Measurements from ENCODE around the gene PCYT2. TPM values are rescaled to one million over a fixed set of nuclear protein-coding genes. Genes with fewer than 3 reads are reported as not detected.

Gene PCYT2
- total and polyA plus RNA-seq, 9 of the 15 experiments (the other 6 are each of a cell fraction or from before 2014, with no cell fraction given), result 0.92 to 134 (median 82.5) TPM

DNA sequence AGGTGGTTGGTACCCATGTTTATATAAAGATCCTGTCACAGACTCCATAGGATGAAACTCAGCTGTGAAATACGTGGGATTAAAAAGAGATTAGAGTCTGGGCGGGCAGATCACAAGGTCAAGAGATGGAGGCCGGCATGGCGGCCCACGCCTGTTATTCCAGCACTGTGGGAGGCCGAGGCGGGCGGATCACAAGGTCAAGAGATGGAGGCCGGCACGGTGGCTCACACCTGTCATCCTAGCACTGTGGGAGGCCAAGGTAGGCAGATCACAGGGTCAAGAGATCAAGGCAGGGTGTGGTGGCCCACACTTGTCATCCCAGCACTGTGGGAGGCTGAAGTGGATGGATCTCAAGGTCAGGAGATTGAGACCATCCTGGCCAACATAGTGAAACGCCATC, 15.8 kb downstream of the PCYT2 start:
- TF ChIP-seq FOS (IDR thresholded peaks at IDR 0.05; ENCODE audit: extremely low read depth, insufficient read length) (no peak), POLR2G (IDR thresholded peaks at IDR 0.05; ENCODE audit: low read depth, low read length) (0 out of 2 replicates have a peak, but pooled peaks have one; percentile 22), SRSF3 (IDR thresholded peaks at IDR 0.05; ENCODE audit: insufficient read depth, low read length) (no peak)
- TF ChIP-seq, protein P1, sequence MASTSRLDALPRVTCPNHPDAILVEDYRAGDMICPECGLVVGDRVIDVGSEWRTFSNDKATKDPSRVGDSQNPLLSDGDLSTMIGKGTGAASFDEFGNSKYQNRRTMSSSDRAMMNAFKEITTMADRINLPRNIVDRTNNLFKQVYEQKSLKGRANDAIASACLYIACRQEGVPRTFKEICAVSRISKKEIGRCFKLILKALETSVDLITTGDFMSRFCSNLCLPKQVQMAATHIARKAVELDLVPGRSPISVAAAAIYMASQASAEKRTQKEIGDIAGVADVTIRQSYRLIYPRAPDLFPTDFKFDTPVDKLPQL (IDR thresholded peaks at IDR 0.05; ENCODE audit: extremely low read depth, insufficient read length), result no peak
- peaks cover 66% of the 10 kb centered on the region; the same call in 2 of the 3 replicates for H3K36me3 ChIP-seq (ENCODE audit: control insufficient read depth, insufficient read depth, low read length)

DNA sequence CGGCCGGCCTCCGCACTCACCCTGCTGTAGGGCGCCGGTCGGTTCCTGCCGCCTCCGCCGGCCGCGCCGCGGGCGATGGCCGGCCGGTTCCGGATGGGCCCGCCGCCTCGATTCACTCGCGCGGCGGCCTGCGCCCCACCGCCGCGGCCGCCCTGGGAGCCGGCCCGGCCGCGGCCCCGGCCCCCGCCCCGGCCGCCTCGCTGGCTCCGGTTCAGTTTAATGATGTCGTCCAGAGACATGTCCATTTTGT, 20.0 kb downstream of the PCYT2 start:
- Histone ChIP-seq H3K79me2 (ENCODE audit: control insufficient read depth, insufficient read depth, low read length) (peaks cover 77% of the 10 kb centered on the region), H3K4me1 (replicated peaks in 1 of 2; ENCODE audit: control insufficient read depth in 2 of 2, insufficient read depth in 2 of 2, low read length in 2 of 2) (peaks cover 12 to 41% of the 10 kb centered on the region in 2 experiments; a peak in 4 of 5 replicates), H3K9me1 (ENCODE audit: control insufficient read depth, insufficient read depth, low read length) (peaks cover 8% of the 10 kb centered on the region), H3K4me3 (peak overlapping the region; percentile 73), H3K27ac (ENCODE audit: extremely low read depth, low read depth, low read length) (peak overlapping the region; percentile 97), H3K9me3 (replicated peaks; ENCODE audit: control insufficient read depth, insufficient read depth, low read depth, low read length) (no peaks in the 10 kb centered on the region), H3K27me3 (ENCODE audit: control insufficient read depth in 2 of 2, insufficient read depth in 2 of 2, low read length in 2 of 2) (no peaks in the 10 kb centered on the region), H3K4me2 (ENCODE audit: insufficient read depth, low read length) (peak overlapping the region; percentile 91; the same call in 1 of the 2 replicates), H4K20me1 (replicated peaks; ENCODE audit: control insufficient read depth, insufficient read depth, low read length) (no peaks in the 10 kb centered on the region), H2AFZ (ENCODE audit: low read depth, low read length) (no peak overlapping the region), H3K36me3 (ENCODE audit: control insufficient read depth, insufficient read depth, low read length) (peaks cover 71% of the 10 kb centered on the region), H3K9ac (ENCODE audit: insufficient read depth in 1 of 2, low read depth in 2 of 2, low read length in 2 of 2) (peak overlapping the region; percentile 93 to 96; a peak in 3 of 4 replicates)
- intact Hi-C loops (cut with micrococcal nuclease) (no loop called here), in situ Hi-C loops (cut with MboI) (no loop called here)
- TF ChIP-seq MCM7 (IDR thresholded peaks at IDR 0.05) (no peak), C11orf30 (IDR thresholded peaks at IDR 0.05; ENCODE audit: low read depth) (no peak), YY1 (IDR thresholded peaks at IDR 0.05; ENCODE audit: borderline replicate concordance in 1 of 3, control insufficient read depth in 1 of 3, extremely low read depth in 1 of 3, insufficient read depth in 3 of 3, insufficient read length in 1 of 3, insufficient replicate concordance in 2 of 3, low read depth in 1 of 3, low read length in 2 of 3) (peak in 1 of 3 experiments; percentile 94), PHF8 (IDR thresholded peaks at IDR 0.05; ENCODE audit: borderline replicate concordance, low read length) (peak; percentile 38; the same call in 1 of the 2 replicates), NONO (IDR thresholded peaks at IDR 0.05; ENCODE audit: low read depth in 2 of 2, low read length in 1 of 2) (0 out of 4 replicates have a peak, but pooled peaks of 1 of the 2 experiments have one; percentile 50), TCF3 (CRISPR knock-in tag; IDR thresholded peaks at IDR 0.05) (no peak)
- TF ChIP-seq, protein P2, sequence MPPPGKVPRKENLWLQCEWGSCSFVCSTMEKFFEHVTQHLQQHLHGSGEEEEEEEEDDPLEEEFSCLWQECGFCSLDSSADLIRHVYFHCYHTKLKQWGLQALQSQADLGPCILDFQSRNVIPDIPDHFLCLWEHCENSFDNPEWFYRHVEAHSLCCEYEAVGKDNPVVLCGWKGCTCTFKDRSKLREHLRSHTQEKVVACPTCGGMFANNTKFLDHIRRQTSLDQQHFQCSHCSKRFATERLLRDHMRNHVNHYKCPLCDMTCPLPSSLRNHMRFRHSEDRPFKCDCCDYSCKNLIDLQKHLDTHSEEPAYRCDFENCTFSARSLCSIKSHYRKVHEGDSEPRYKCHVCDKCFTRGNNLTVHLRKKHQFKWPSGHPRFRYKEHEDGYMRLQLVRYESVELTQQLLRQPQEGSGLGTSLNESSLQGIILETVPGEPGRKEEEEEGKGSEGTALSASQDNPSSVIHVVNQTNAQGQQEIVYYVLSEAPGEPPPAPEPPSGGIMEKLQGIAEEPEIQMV (tag; conservative IDR thresholded peaks at IDR 0.05; ENCODE audit: low read depth), result no peak
- CTCF ChIA-PET (ENCODE audit: low intra/inter-chr PET ratio), result no interaction called here
- POLR2A ChIA-PET, result interaction anchor here (1.0 to 10.5 kb wide), 6 partner anchors 8 to 188 kb away, joined by 3 to 85 read pairs (median 4); partner anchors contain the start of genes CENPX, LRRC45 and MRPL12
- WGBS (ENCODE audit: insufficient coverage, low coverage, missing lambda C conversion rate), result under 1% methylated on average over 39 of the region's 40 CpGs
- BruUV-seq (replicated peaks), result no TSS peak
- DNase-seq (ENCODE audit: extremely low read depth in 1 of 4, low spot score in 3 of 4), result no peak
- ATAC-seq, result no peak
- no peak for FAIRE-seq

More for the DNA sequence above, 15.8 kb downstream of the PCYT2 start:
- H3K79me2 ChIP-seq (ENCODE audit: control insufficient read depth, insufficient read depth, low read length), result peaks cover 40% of the 10 kb centered on the region
- no peaks in the 10 kb centered on the region for H3K27me3 ChIP-seq (ENCODE audit: control insufficient read depth in 2 of 2, insufficient read depth in 2 of 2, low read length in 2 of 2)
- no peak for DNase-seq (ENCODE audit: extremely low read depth in 1 of 4, low spot score in 3 of 4)
- no peaks in the 10 kb centered on the region for H3K9me3 ChIP-seq (replicated peaks; ENCODE audit: control insufficient read depth, insufficient read depth, low read depth, low read length)
- no peak for ATAC-seq
- H3K4me1 ChIP-seq (replicated peaks in 1 of 2; ENCODE audit: control insufficient read depth in 2 of 2, insufficient read depth in 2 of 2, low read length in 2 of 2), result peaks cover 4 to 39% of the 10 kb centered on the region in 2 experiments; a peak in 4 of 5 replicates
- in situ Hi-C loops (cut with MboI), result no loop called here
- ChIA-PET CTCF (ENCODE audit: low intra/inter-chr PET ratio) (no interaction called here), POLR2A (no interaction called here)
- H3K9ac ChIP-seq (ENCODE audit: insufficient read depth in 1 of 2, low read depth in 2 of 2, low read length in 2 of 2), result no peak overlapping the region
- no peak overlapping the region for H3K27ac ChIP-seq (ENCODE audit: extremely low read depth, low read depth, low read length)
- BruUV-seq (replicated peaks), result no TSS peak
- H4K20me1 ChIP-seq (replicated peaks; ENCODE audit: control insufficient read depth, insufficient read depth, low read length), result 0 out of 2 replicates have a peak, but pooled peaks cover 9% of the 10 kb centered on the region
- peaks cover 3% of the 10 kb centered on the region for H3K9me1 ChIP-seq (ENCODE audit: control insufficient read depth, insufficient read depth, low read length)
- WGBS (ENCODE audit: insufficient coverage, low coverage, missing lambda C conversion rate), result 83% methylated on average over 11 of the region's 11 CpGs
- no peak overlapping the region for H2AFZ ChIP-seq (ENCODE audit: low read depth, low read length)
- intact Hi-C loops (cut with micrococcal nuclease), result no loop called here
- no peak for FAIRE-seq
- no peak overlapping the region for H3K4me3 ChIP-seq
- no peak overlapping the region for H3K4me2 ChIP-seq (ENCODE audit: insufficient read depth, low read length)
